ENCODE measurements around the gene KRT86. TPM values are rescaled to one million over a fixed set of nuclear protein-coding genes. Genes with fewer than 3 reads are reported as not detected.
A peak's percentile ranks its signal among the peaks of the same experiment; 100 is the strongest.

The KRT86 gene
- total and polyA plus RNA-seq, 2 donors from 2014 or later, result 1.3 TPM; not detected in 1

GRCh38 chr12:52259657-52260243 lies 14.7 kb upstream of the KRT86 start:
- Histone ChIP-seq H3K9me3 (ENCODE audit: control insufficient read depth in 2 of 3, insufficient read depth in 1 of 3, low read length in 3 of 3) (no peaks in the 10 kb centered on the region), H3K4me1 (ENCODE audit: control insufficient read depth in 2 of 3, insufficient read depth in 2 of 3, low read depth in 1 of 3, low read length in 3 of 3) (peaks cover 0 to 3% (median 2%) of the 10 kb centered on the region in 3 donors), H3K27ac (ENCODE audit: low read depth in 2 of 2, low read length in 2 of 2) (no peak overlapping the region), H3K9ac (ENCODE audit: low read length in 3 of 3) (no peak overlapping the region), H3K36me3 (ENCODE audit: control insufficient read depth in 2 of 3, insufficient read depth in 3 of 3, low read length in 3 of 3) (no peaks in the 10 kb centered on the region), H3K4me3 (ENCODE audit: low read length in 3 of 3) (no peak overlapping the region), H3K27me3 (ENCODE audit: control insufficient read depth, insufficient read depth, low read length) (peaks cover 19% of the 10 kb centered on the region)
- TF ChIP-seq CTCF (IDR thresholded peaks at IDR 0.05; ENCODE audit: borderline replicate concordance, extremely low read depth, insufficient read depth), result no peak
- intact Hi-C loops (cut with DNase I), result no loop called here
- DNase-seq, result peak in 3 of 5 donors; percentile 23 to 34 (median 25)
- FAIRE-seq, result no peak

GRCh38 chr12:52260361-52261207 lies 13.9 kb upstream of the KRT86 start:
- H3K9ac ChIP-seq (ENCODE audit: low read length in 3 of 3), result no peak overlapping the region
- intact Hi-C loops (cut with DNase I), result no loop called here
- peak in 4 of 5 donors; percentile 57 to 87 (median 74) for DNase-seq
- peaks cover 0 to 4% (median 3%) of the 10 kb centered on the region in 3 donors for H3K4me1 ChIP-seq (ENCODE audit: control insufficient read depth in 2 of 3, insufficient read depth in 2 of 3, low read depth in 1 of 3, low read length in 3 of 3)
- H3K27me3 ChIP-seq (ENCODE audit: control insufficient read depth, insufficient read depth, low read length), result peaks cover 19% of the 10 kb centered on the region
- no peak for TF ChIP-seq CTCF (IDR thresholded peaks at IDR 0.05; ENCODE audit: borderline replicate concordance, extremely low read depth, insufficient read depth)
- H3K36me3 ChIP-seq (ENCODE audit: control insufficient read depth in 2 of 3, insufficient read depth in 3 of 3, low read length in 3 of 3), result no peaks in the 10 kb centered on the region
- FAIRE-seq, result no peak
- no peak overlapping the region for H3K27ac ChIP-seq (ENCODE audit: low read depth in 2 of 2, low read length in 2 of 2)
- no peaks in the 10 kb centered on the region for H3K9me3 ChIP-seq (ENCODE audit: control insufficient read depth in 2 of 3, insufficient read depth in 1 of 3, low read length in 3 of 3)
- no peak overlapping the region for H3K4me3 ChIP-seq (ENCODE audit: low read length in 3 of 3)

- H3K4me1 ChIP-seq (ENCODE audit: control insufficient read depth in 2 of 3, insufficient read depth in 2 of 3, low read depth in 1 of 3, low read length in 3 of 3), result peaks cover 0 to 4% (median 3%) of the 10 kb centered on the region in 3 donors
- no peak for TF ChIP-seq CTCF (IDR thresholded peaks at IDR 0.05; ENCODE audit: borderline replicate concordance, extremely low read depth, insufficient read depth)
- no peaks in the 10 kb centered on the region for H3K36me3 ChIP-seq (ENCODE audit: control insufficient read depth in 2 of 3, insufficient read depth in 3 of 3, low read length in 3 of 3)
- H3K9me3 ChIP-seq (ENCODE audit: control insufficient read depth in 2 of 3, insufficient read depth in 1 of 3, low read length in 3 of 3), result no peaks in the 10 kb centered on the region
- no peak overlapping the region for H3K27ac ChIP-seq (ENCODE audit: low read depth in 2 of 2, low read length in 2 of 2)
- H3K9ac ChIP-seq (ENCODE audit: low read length in 3 of 3), result no peak overlapping the region
- no peak overlapping the region for H3K4me3 ChIP-seq (ENCODE audit: low read length in 3 of 3)
- FAIRE-seq, result no peak
- intact Hi-C loops (cut with DNase I), result no loop called here
- no peak for DNase-seq
- peaks cover 18% of the 10 kb centered on the region for H3K27me3 ChIP-seq (ENCODE audit: control insufficient read depth, insufficient read depth, low read length)
Observed at GRCh38 chr12:52261208-52261484, 13.3 kb upstream of the KRT86 start.

Data from kidney (tissue), 14 donors.